GM18502 (cell line): Measurements from ENCODE around the gene ATP6V1C2.

Experiments used
- ATAC-seq: cut with Tn5 transposase; IDR thresholded peaks from one replicate; pipeline ENCODE4 v1.9.1; 2021; ENCODE audit warnings: mild to moderate bottlenecking; ENCODE audit not compliant: unreplicated experiment, poor library complexity

Gene ATP6V1C2

GRCh38 chr2:10721396-10722251 is at the start of gene ATP6V1C2:
TSS of gene ATP6V1C2 (plus strand) at chr2:10721630. CDS start at chr2:10722850, 1,220 bp downstream.
- peak; percentile 89 for ATAC-seq

- ATAC-seq: no peak
Measured at GRCh38 chr2:10675131-10675530, 46.3 kb upstream of the ATP6V1C2 start.

- ATAC-seq: no peak
Measured at GRCh38 chr2:10678225-10678624, 43.2 kb upstream of the ATP6V1C2 start.

- ATAC-seq: no peak
Measured at GRCh38 chr2:10680214-10680613, 41.2 kb upstream of the ATP6V1C2 start.

GRCh38 chr2:10680957-10681356 is 40.5 kb upstream of the ATP6V1C2 start:
- no peak for ATAC-seq

- ATAC-seq: no peak
Measured at GRCh38 chr2:10686176-10686730, 35.2 kb upstream of the ATP6V1C2 start.

- ATAC-seq: peak; percentile 35
Measured at GRCh38 chr2:10688921-10689807, 32.3 kb upstream of the ATP6V1C2 start.

- ATAC-seq: no peak
Measured at GRCh38 chr2:10691521-10691920, 29.9 kb upstream of the ATP6V1C2 start.

- ATAC-seq: no peak
Measured at GRCh38 chr2:10700078-10700803, 21.2 kb upstream of the ATP6V1C2 start.

- ATAC-seq: no peak
Measured at GRCh38 chr2:10704034-10704594, 17.3 kb upstream of the ATP6V1C2 start.

- ATAC-seq: no peak
Measured at GRCh38 chr2:10706033-10706432, 15.4 kb upstream of the ATP6V1C2 start.

GRCh38 chr2:10707831-10708230 is 13.6 kb upstream of the ATP6V1C2 start:
- no peak for ATAC-seq

- no peak for ATAC-seq
Measured at GRCh38 chr2:10709290-10709939, 12.0 kb upstream of the ATP6V1C2 start.

GRCh38 chr2:10712185-10712809 is 9.1 kb upstream of the ATP6V1C2 start:
- ATAC-seq: no peak

GRCh38 chr2:10716581-10716980 is 4.8 kb upstream of the ATP6V1C2 start:
- no peak for ATAC-seq

GRCh38 chr2:10717628-10718027 is 3.8 kb upstream of the ATP6V1C2 start:
- no peak for ATAC-seq

GRCh38 chr2:10720306-10720705 is 1.1 kb upstream of the ATP6V1C2 start:
- ATAC-seq: no peak

- peak; percentile 13 for ATAC-seq
Measured at GRCh38 chr2:10720947-10721395, 459 bp upstream of the ATP6V1C2 start.
